Measurements from ENCODE around the gene FNBP1.
"Not testable (repeated sequence)": the region's sequence is repeated elsewhere in the genome, so short reads cannot be mapped to it uniquely, and the experiment has no call there.

FNBP1 gene

GRCh38 chr9:129910628-129911567, 132.1 kb downstream of the FNBP1 start:
- DNase-seq, result no peak

GRCh38 chr9:129909851-129910250, 133.1 kb downstream of the FNBP1 start:
- no peak for DNase-seq

- no peak for DNase-seq
Measured at GRCh38 chr9:129908906-129909305, 134.1 kb downstream of the FNBP1 start.

- no peak for DNase-seq
Measured at GRCh38 chr9:129907201-129907600, 135.8 kb downstream of the FNBP1 start.

GRCh38 chr9:129906298-129906697, 136.7 kb downstream of the FNBP1 start:
- DNase-seq, result no peak

- DNase-seq, result no peak
Measured at GRCh38 chr9:129904734-129905133, 138.3 kb downstream of the FNBP1 start.

GRCh38 chr9:129902740-129903134, 140.3 kb downstream of the FNBP1 start:
- DNase-seq, result no peak

- no peak for DNase-seq
Measured at GRCh38 chr9:129901993-129902739, 140.8 kb downstream of the FNBP1 start.

- DNase-seq, result no peak
Measured at GRCh38 chr9:129900263-129901027, 142.5 kb downstream of the FNBP1 start.

- no peak for DNase-seq
Measured at GRCh38 chr9:129899620-129900019, 143.4 kb downstream of the FNBP1 start.

- DNase-seq, result no peak
Measured at GRCh38 chr9:129898185-129898584, 144.8 kb downstream of the FNBP1 start.

- no peak for DNase-seq
Measured at GRCh38 chr9:129897263-129897662, 145.7 kb downstream of the FNBP1 start.

- no peak for DNase-seq
Measured at GRCh38 chr9:129895376-129896268, 147.4 kb downstream of the FNBP1 start.

GRCh38 chr9:129894120-129894823, 148.7 kb downstream of the FNBP1 start:
- no peak for DNase-seq

GRCh38 chr9:129891569-129891968, 151.4 kb downstream of the FNBP1 start:
- no peak for DNase-seq

- DNase-seq, result not testable (repeated sequence)
Measured at GRCh38 chr9:129890718-129891299, 152.2 kb downstream of the FNBP1 start.

GRCh38 chr9:129889941-129890717, 152.9 kb downstream of the FNBP1 start:
- DNase-seq, result peak in 2 of 4 experiments; percentile 43 to 54

- no peak for DNase-seq
Measured at GRCh38 chr9:129889122-129889940, 153.7 kb downstream of the FNBP1 start.

All from activated CD4-positive, CD25-positive, alpha-beta regulatory T cell (primary cell).